Coronary artery (tissue), 2 donors: ENCODE data around the gene LTF.

ENCODE experiments used
- DNase-seq: peaks from one replicate; pipeline ENCODE4 v3.0.0-alpha.2; 2017; ENCODE audit warnings: low spot score
- H3K27ac ChIP-seq, 2 donors: fragments of 200-600 bp; sonication (generic); one replicate each; pipeline ENCODE4 v1.5.1; 2016 to 2019
- H3K4me3 ChIP-seq: fragments of 200-600 bp; sonication (generic); 2 replicates; pipeline ENCODE4 v1.5.1; 2016; ENCODE audit warnings: mild to moderate bottlenecking, moderate library complexity
- CTCF ChIP-seq: fragments of 200-600 bp; sonication (generic); IDR thresholded peaks from one replicate; pipeline ENCODE4 v1.5.1; 2019; ENCODE audit warnings: antibody characterized with exemption

Gene LTF

DNA sequence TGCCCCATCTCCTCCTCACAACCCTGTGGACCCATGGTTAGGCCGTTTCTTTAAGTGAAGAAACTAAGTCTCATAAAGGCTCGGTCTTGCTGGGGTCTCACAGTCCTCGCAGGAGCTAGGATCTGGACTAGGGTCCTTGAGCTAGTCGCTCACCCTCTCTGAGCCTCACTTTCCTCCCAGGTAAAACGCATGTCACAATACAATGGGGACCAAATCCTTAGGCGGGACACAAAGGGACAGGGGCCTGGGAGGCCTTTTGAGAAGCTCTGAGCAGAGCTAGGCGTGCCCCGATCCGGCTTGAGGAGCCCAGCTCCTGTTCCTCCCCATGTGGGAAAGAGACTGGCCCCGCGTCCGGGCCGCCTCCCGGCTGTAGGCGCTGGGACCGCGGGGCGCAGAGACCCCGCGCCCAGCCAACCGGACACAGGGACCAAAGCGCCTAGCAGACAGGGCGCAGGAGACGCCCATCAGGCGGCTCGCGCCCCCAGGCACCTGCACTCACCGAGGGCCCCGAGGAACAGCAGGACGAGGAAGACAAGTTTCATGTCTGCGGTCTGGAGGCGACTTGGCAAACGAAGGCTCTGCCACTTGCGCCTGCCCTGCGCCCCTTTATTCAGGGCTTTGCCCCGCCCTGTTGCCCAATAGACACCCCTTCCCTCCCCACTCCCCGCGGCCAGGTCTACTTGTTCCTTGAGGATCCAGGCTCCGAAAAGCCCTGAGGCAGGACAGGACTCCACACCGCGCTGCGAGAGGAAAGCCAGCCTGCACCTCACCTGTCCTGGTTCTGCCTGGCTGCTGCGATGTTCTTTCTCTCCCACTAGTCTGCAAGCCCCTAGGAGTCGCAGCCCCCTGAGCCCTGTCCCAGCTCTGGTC, at the start of gene LTF:
Gene LTF (minus strand): TSS at position 580 of the 870 bp plus-strand sequence. CDS start 38 bp downstream, at position 542.
- H3K27ac ChIP-seq: no peak within 1 kb of the TSS
- DNase-seq: peak; percentile 21
- no peak within 1 kb of the TSS for H3K4me3 ChIP-seq
- TF ChIP-seq CTCF: no peak

GRCh38 chr3:46512191-46512749, 47.6 kb upstream of the LTF start:
- no peak for DNase-seq
- no peak overlapping the region for H3K27ac ChIP-seq

DNA sequence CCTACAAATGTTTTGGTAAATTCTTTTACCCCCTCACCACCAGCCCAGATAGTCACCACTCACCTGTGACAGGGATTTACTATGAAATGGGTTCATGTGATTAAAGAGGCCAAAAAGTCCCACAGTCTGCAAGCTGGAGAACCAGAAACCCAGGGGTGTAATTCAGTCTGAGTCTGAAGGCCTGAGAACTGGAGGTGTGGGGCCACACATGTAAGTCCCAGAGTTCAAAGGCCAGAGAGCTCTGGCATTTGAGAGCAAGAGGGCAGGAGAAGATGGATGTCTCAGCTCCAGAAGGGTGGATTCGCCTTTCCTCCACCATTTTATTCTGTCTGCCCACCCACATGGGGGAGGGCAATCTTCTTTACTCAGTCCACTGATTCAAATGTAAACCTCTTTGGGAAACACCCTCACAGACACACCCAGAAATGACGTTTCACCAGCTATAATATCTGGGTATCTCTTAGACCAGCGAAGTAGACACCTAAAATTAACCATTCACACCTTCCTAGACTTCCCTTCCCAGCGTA, 45.0 kb upstream of the LTF start:
- Histone ChIP-seq H3K27ac (no peak overlapping the region), H3K4me3 (no peak overlapping the region)
- no peak for TF ChIP-seq CTCF
- DNase-seq: no peak

More at GRCh38 chr3:46512191-46512749, 47.6 kb upstream of the LTF start:
- H3K4me3 ChIP-seq: no peak overlapping the region
- TF ChIP-seq CTCF: no peak

DNA sequence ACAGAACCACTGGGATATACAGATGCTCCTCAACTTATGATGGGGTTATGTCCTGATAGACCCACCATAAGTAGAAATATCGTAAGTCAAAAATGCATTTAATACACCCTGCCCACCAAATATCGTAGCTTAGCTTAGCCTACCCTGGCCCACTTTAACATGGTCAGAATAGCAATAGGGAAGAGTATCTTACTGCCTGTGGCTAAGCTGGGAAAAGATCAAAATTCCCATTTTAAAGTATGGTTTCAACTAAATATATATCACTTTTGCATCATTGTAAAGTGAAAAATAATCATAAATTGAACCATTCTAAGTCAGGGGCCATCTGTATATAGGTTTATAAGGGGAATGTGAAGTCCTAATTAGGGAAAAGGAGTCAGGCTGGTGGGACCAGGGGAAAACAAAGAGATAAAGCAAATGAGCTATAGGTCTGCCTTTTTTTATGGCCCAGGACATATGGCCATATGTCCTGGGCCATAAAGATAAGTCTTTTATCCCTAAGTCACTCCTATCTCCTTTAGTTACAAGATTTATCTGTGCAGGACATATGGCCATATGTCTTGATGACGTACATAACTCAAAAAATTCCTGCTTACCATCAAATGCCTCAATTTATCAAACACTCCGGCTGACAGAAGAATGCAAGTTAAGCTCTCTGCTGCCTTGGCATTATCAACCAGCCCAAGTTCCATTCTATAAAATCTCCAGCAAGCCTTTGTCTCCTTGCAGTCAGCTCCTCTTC, 44.3 kb upstream of the LTF start:
- TF ChIP-seq CTCF: no peak
- Histone ChIP-seq H3K27ac (no peak overlapping the region), H3K4me3 (no peak overlapping the region)
- no peak for DNase-seq

DNA sequence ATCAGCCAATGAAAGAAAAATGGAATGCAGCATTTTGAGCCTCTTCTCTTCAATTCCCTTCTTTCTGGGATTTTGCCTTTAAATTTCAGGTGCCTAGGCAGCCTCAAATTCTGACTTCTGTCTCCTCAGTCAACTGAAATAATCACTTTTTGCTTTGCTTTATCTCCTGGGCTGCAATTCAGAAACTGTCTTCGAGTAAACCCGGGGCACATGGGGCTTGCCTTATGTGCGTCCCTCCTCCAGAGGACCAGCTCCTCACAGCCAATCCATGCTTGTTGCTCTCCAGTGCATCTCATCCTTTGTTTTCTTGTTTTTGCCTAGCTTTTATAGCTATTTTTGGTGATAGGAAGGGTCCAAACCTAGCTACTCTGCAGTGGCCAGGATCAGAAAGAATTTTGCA, 41.8 kb upstream of the LTF start:
- H3K27ac ChIP-seq: no peak overlapping the region
- no peak for DNase-seq
- no peak overlapping the region for H3K4me3 ChIP-seq
- no peak for TF ChIP-seq CTCF

- DNase-seq: no peak
- H3K4me3 ChIP-seq: no peak overlapping the region
- no peak for TF ChIP-seq CTCF
- no peak overlapping the region for H3K27ac ChIP-seq
Measured at GRCh38 chr3:46505953-46506352, 41.2 kb upstream of the LTF start.
